ENCODE results near the gene ATP6V0B. TPM values are rescaled to one million over a fixed set of nuclear protein-coding genes. Genes with fewer than 3 reads are reported as not detected.

The ATP6V0B gene
- total RNA-seq, 2 donors from 2014 or later: 183 to 270 TPM

DNA sequence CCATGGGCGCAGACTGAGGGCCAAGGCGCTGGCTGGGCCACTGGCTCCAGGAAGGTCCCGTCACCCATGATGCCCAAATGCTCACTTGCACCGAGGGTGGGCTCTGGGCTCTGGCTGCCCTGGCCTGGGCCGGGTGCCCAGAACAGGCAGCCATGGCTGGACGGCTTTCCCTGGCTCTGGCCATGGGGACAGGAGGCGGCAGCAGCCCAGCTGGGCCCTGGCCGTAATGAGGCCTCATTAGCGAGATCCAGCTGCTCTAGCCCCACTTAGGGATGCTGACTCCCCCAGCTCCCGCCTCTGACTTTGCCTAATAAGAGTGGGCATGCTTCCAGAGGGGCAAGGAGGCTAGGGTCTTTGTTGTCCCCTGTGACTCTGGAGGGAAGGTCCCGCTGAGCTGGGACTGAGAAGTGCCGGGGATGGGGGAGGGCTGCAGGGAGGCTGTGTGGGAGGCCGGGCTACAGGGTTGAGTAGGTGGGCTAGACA, 44.7 kb downstream of the ATP6V0B start:
- H3K4me3 ChIP-seq: no peak overlapping the region
- intact Hi-C loops (cut with DNase I): no loop called here
- no peaks in the 10 kb centered on the region for H3K4me1 ChIP-seq
- H3K9ac ChIP-seq (ENCODE audit: low read depth in 2 of 2, low read length in 2 of 2): no peak overlapping the region
- no peaks in the 10 kb centered on the region for H3K27me3 ChIP-seq
- TF ChIP-seq, protein P1, sequence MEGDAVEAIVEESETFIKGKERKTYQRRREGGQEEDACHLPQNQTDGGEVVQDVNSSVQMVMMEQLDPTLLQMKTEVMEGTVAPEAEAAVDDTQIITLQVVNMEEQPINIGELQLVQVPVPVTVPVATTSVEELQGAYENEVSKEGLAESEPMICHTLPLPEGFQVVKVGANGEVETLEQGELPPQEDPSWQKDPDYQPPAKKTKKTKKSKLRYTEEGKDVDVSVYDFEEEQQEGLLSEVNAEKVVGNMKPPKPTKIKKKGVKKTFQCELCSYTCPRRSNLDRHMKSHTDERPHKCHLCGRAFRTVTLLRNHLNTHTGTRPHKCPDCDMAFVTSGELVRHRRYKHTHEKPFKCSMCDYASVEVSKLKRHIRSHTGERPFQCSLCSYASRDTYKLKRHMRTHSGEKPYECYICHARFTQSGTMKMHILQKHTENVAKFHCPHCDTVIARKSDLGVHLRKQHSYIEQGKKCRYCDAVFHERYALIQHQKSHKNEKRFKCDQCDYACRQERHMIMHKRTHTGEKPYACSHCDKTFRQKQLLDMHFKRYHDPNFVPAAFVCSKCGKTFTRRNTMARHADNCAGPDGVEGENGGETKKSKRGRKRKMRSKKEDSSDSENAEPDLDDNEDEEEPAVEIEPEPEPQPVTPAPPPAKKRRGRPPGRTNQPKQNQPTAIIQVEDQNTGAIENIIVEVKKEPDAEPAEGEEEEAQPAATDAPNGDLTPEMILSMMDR (IDR thresholded peaks at IDR 0.05): no peak
- H3K36me3 ChIP-seq: no peaks in the 10 kb centered on the region
- DNase-seq: no peak
- H3K9me3 ChIP-seq: no peaks in the 10 kb centered on the region
- no peak overlapping the region for H3K27ac ChIP-seq

DNA sequence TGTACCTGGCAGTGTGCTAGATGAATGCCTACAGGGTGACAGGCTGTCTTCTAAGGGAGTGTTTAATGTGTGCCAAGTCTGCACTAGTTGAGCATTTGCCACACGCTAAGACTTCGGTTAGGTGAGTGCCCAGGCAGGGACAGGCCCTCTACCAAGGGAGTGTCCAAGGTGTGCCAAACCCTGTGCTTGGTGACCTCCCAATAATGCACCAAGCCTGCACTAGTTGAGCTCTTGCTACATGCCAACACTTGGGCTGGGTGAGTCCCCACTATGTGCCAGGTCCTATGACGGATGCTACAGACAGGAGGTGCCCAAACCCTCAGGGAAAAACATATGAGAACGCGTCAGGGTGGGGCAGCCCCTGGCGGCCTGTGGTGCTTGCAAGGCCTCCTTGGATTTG, 45.7 kb downstream of the ATP6V0B start:
- TF ChIP-seq, protein P1 (IDR thresholded peaks at IDR 0.05): no peak
- Histone ChIP-seq H3K4me1 (no peaks in the 10 kb centered on the region), H3K9ac (ENCODE audit: low read depth in 2 of 2, low read length in 2 of 2) (no peak overlapping the region), H3K9me3 (no peaks in the 10 kb centered on the region), H3K36me3 (no peaks in the 10 kb centered on the region), H3K4me3 (no peak overlapping the region), H3K27me3 (no peaks in the 10 kb centered on the region), H3K27ac (no peak overlapping the region)
- DNase-seq: no peak
- intact Hi-C loops (cut with DNase I): no loop called here

DNA sequence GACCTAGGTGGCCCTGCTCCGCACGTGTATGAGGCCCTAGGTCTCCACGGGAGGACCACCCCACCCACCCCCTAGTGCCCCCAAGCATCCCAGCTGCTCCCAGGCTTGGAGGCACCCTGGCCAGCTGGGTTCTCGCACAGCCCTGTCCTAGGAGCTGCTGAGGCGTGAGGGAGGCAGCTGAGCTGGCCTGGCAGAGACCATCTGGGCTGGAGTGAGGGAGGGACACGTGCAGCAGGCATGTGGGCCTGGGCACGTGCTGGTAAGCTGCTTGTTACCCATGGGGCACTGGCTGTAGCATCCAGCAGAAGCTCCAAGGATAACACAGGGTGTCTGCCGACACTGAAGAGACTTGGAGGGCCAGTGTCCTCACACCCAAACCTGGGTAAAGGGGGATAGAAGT, 46.4 kb downstream of the ATP6V0B start:
- Histone ChIP-seq H3K27me3 (no peaks in the 10 kb centered on the region), H3K9me3 (no peaks in the 10 kb centered on the region), H3K4me1 (peaks cover 4% of the 10 kb centered on the region), H3K9ac (ENCODE audit: low read depth in 2 of 2, low read length in 2 of 2) (peak overlapping the region in 1 of 2 donors; percentile 12), H3K4me3 (no peak overlapping the region), H3K36me3 (no peaks in the 10 kb centered on the region), H3K27ac (no peak overlapping the region)
- intact Hi-C loops (cut with DNase I): no loop called here
- DNase-seq: no peak
- TF ChIP-seq, protein P1 (IDR thresholded peaks at IDR 0.05): no peak

DNA sequence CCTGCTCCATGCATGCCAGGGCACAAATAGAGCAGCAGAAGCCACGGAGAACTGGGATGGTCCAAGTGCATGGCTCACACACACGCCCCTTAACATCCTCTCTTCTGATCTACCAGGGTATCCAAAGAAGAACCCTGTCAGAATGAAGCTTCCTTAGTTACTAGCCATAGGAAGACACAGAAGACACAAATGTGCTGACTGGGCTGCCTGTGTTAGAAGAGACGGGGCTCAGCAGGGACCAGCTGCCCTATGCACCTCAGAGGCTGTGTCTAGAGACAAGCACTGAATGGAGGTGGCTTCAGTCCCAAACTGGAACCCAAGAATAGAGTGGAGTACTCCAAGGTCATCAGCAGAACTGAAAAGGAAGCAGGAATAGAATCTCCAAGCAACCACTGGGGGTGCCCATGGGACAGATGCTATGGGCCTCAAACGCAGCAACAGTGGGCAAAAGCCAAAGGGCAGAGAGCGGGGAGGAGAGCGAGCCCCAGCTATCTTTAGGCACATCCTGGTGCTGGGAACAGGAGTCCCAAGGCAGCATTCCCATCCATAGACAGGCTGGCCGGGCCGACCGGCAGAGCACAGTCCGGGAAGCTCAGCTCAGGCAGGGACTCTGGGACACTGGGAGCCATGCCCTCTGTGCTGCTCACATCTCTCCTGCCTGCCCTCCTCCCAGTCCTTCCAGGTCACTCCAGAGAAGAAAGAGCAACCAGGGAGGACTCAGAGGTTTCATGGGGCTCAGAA, 47.0 kb downstream of the ATP6V0B start:
- TF ChIP-seq, protein P1 (IDR thresholded peaks at IDR 0.05): no peak
- DNase-seq: no peak
- Histone ChIP-seq H3K27ac (no peak overlapping the region), H3K36me3 (no peaks in the 10 kb centered on the region), H3K4me1 (peaks cover 8% of the 10 kb centered on the region), H3K9ac (ENCODE audit: low read depth in 2 of 2, low read length in 2 of 2) (peak overlapping the region in 1 of 2 donors; percentile 12), H3K27me3 (no peaks in the 10 kb centered on the region), H3K4me3 (no peak overlapping the region), H3K9me3 (no peaks in the 10 kb centered on the region)
- intact Hi-C loops (cut with DNase I): no loop called here

DNA sequence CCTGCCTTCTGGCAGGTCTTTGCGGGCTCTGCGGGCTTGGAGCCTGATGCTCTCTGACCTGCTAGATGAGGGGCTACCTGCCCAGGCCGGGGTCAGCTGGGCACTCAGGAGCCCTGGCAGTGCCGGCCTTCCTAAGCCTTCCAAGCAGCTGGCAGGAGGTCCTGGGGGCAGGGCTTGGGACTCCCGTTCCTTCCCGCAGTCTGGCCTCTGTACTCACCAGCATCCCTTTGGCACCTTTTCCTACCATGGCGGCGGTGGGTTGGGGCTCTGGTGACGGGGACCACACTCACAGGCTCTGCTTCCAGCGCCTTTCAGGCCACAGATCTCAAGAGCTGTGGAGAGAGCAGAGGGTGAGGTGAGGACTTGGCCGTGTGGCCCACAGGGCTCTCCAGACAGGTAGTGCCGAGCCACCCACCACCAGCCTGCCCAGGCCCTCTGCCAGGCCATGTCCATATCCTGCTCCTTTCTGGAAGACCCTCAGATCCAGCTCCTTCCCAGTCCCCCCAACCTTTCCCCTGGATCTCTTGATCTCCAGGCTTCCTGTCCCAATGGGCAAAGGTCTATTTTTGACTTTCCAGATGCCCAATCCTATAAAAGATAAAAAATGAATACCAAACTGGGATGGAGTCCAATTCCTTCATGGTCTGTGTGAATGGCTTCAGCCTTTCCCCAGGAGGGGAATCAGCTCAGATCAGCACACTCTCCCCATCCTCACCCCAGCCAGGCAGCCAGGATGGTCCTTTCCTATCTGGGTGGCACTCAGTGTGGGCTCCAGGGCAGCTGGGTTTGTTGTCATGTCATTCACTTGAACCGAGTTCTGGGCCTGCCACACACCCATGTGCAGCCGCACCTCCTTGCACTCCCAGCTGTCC, 49.5 kb downstream of the ATP6V0B start:
- no peak overlapping the region for H3K27ac ChIP-seq
- DNase-seq: no peak
- H3K4me3 ChIP-seq: no peak overlapping the region
- H3K27me3 ChIP-seq: no peaks in the 10 kb centered on the region
- H3K9me3 ChIP-seq: no peaks in the 10 kb centered on the region
- TF ChIP-seq, protein P1 (IDR thresholded peaks at IDR 0.05): no peak
- peaks cover 12% of the 10 kb centered on the region for H3K4me1 ChIP-seq
- peak overlapping the region in 1 of 2 donors; percentile 38 for H3K9ac ChIP-seq (ENCODE audit: low read depth in 2 of 2, low read length in 2 of 2)
- H3K36me3 ChIP-seq: no peaks in the 10 kb centered on the region
- intact Hi-C loops (cut with DNase I): no loop called here
